Measurements from ENCODE around the gene DPH2. TPM values are rescaled to one million over a fixed set of nuclear protein-coding genes. Genes with fewer than 3 reads are reported as not detected.

Gene DPH2
- total and polyA plus RNA-seq, 2 of the 8 experiments (the other 6 are each of a cell fraction or from before 2014, with no cell fraction given) = 64.9 to 92.1 TPM

DNA sequence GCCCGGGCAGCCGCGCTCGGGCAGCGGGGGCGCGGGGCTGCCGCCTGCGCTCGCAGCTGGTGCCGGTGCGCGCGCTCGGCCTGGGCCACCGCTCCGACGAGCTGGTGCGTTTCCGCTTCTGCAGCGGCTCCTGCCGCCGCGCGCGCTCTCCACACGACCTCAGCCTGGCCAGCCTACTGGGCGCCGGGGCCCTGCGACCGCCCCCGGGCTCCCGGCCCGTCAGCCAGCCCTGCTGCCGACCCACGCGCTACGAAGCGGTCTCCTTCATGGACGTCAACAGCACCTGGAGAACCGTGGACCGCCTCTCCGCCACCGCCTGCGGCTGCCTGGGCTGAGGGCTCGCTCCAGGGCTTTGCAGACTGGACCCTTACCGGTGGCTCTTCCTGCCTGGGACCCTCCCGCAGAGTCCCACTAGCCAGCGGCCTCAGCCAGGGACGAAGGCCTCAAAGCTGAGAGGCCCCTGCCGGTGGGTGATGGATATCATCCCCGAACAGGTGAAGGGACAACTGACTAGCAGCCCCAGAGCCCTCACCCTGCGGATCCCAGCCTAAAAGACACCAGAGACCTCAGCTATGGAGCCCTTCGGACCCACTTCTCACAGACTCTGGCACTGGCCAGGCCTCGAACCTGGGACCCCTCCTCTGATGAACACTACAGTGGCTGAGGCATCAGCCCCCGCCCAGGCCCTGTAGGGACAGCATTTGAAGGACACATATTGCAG, 33.2 kb upstream of the DPH2 start (continued):
- TF ChIP-seq ASH2L (IDR thresholded peaks at IDR 0.05; ENCODE audit: low read length) (no peak), SIN3A (conservative IDR thresholded peaks at IDR 0.05 in 1 of 2, IDR thresholded peaks at IDR 0.05 in 1 of 2; ENCODE audit: low read depth in 1 of 2, low read length in 2 of 2) (peak in 1 of 2 experiments; percentile 45; a peak in 1 of 4 replicates), JUN (IDR thresholded peaks at IDR 0.05; ENCODE audit: low read depth, low read length) (no peak), POLR2A (IDR thresholded peaks at IDR 0.05; ENCODE audit: control extremely low read depth in 1 of 2, low read depth in 2 of 2, low read length in 2 of 2) (no peak), ATF2 (IDR thresholded peaks at IDR 0.05; ENCODE audit: low read length) (no peak), BCL11A (IDR thresholded peaks at IDR 0.05; ENCODE audit: low read depth in 2 of 2, low read length in 2 of 2) (no peak), EGR1 (IDR thresholded peaks at IDR 0.05; ENCODE audit: borderline replicate concordance, low read depth, low read length) (no peak), HDAC6 (IDR thresholded peaks at IDR 0.05; ENCODE audit: low read depth, low read length) (no peak), CEBPB (IDR thresholded peaks at IDR 0.05; ENCODE audit: low read depth, low read length) (no peak), BACH1 (IDR thresholded peaks at IDR 0.05; ENCODE audit: low read length) (no peak), SP1 (IDR thresholded peaks at IDR 0.05; ENCODE audit: low read depth, low read length) (no peak), RXRA (IDR thresholded peaks at IDR 0.05; ENCODE audit: insufficient read depth, low read depth, low read length) (no peak), RAD21 (IDR thresholded peaks at IDR 0.05 in 1 of 2, conservative IDR thresholded peaks at IDR 0.05 in 1 of 2; ENCODE audit: low read depth in 2 of 2, low read length in 2 of 2) (peak; percentile 18 to 32; a peak in 2 of 4 replicates), NRF1 (IDR thresholded peaks at IDR 0.05; ENCODE audit: low read depth, low read length) (no peak), SAP30 (IDR thresholded peaks at IDR 0.05; ENCODE audit: insufficient read depth, insufficient replicate concordance, low read length) (no peak), MAFK (IDR thresholded peaks at IDR 0.05; ENCODE audit: low read depth, low read length) (no peak), CBX8 (IDR thresholded peaks at IDR 0.05; ENCODE audit: borderline replicate concordance, low read depth, low read length) (no peak)
- TF ChIP-seq, protein P1, sequence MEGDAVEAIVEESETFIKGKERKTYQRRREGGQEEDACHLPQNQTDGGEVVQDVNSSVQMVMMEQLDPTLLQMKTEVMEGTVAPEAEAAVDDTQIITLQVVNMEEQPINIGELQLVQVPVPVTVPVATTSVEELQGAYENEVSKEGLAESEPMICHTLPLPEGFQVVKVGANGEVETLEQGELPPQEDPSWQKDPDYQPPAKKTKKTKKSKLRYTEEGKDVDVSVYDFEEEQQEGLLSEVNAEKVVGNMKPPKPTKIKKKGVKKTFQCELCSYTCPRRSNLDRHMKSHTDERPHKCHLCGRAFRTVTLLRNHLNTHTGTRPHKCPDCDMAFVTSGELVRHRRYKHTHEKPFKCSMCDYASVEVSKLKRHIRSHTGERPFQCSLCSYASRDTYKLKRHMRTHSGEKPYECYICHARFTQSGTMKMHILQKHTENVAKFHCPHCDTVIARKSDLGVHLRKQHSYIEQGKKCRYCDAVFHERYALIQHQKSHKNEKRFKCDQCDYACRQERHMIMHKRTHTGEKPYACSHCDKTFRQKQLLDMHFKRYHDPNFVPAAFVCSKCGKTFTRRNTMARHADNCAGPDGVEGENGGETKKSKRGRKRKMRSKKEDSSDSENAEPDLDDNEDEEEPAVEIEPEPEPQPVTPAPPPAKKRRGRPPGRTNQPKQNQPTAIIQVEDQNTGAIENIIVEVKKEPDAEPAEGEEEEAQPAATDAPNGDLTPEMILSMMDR (IDR thresholded peaks at IDR 0.05; ENCODE audit: control extremely low read depth in 1 of 3, insufficient read depth in 1 of 3, low read depth in 1 of 3, low read length in 3 of 3) = peak in 2 of 3 experiments; percentile 29 to 54; a peak in 3 of 4 replicates
- TF ChIP-seq, protein P2, sequence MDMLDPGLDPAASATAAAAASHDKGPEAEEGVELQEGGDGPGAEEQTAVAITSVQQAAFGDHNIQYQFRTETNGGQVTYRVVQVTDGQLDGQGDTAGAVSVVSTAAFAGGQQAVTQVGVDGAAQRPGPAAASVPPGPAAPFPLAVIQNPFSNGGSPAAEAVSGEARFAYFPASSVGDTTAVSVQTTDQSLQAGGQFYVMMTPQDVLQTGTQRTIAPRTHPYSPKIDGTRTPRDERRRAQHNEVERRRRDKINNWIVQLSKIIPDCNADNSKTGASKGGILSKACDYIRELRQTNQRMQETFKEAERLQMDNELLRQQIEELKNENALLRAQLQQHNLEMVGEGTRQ (IDR thresholded peaks at IDR 0.05; ENCODE audit: low read length) = no peak

Measured in H1 (cell line).